Keratinocyte (primary cell): ENCODE data around the gene FBN2. TPM values are rescaled to one million over a fixed set of nuclear protein-coding genes. Genes with fewer than 3 reads are reported as not detected.
A peak's percentile ranks its signal among the peaks of the same experiment; 100 is the strongest.

Experiments
- DNase-seq: peaks from one replicate; pipeline ENCODE4 v3.0.0-alpha.2; 2011; ENCODE audit warnings: low read depth, missing footprints, low spot score
- FAIRE-seq: peaks from 2 replicates; lab custom pipeline; 2011; peaks lifted over from hg19 to GRCh38; lab: Jason Lieb, UNC
- H2AFZ ChIP-seq: 2 replicates; pipeline ENCODE4 v1.6.0; 2012; ENCODE audit warnings: low read length, control low read depth, inconsistent platforms; ENCODE audit not compliant: control insufficient read depth
- H3K27ac ChIP-seq: 2 replicates; pipeline ENCODE4 v1.5.1; 2011; ENCODE audit warnings: low read length; ENCODE audit not compliant: control insufficient read depth, insufficient read depth
- H3K27me3 ChIP-seq: 3 replicates; pipeline ENCODE4 v1.6.0; 2011; ENCODE audit warnings: low read length; ENCODE audit not compliant: control insufficient read depth, insufficient read depth; ENCODE audit errors: extremely low read depth
- H3K36me3 ChIP-seq, 2 experiments: 2 replicates in 1 of 2; 3 replicates in 1 of 2; pipeline ENCODE4 v1.5.1; 2011; ENCODE audit warnings: low read length in 2 of 2, mild to moderate bottlenecking in 1 of 2; ENCODE audit not compliant: control insufficient read depth in 2 of 2, insufficient read depth in 2 of 2; ENCODE audit errors: extremely low read depth in 1 of 2
- H3K4me1 ChIP-seq: 3 replicates; pipeline ENCODE4 v1.5.1; 2011; ENCODE audit warnings: low read length; ENCODE audit not compliant: control insufficient read depth, insufficient read depth; ENCODE audit errors: extremely low read depth
- H3K4me2 ChIP-seq: 3 replicates; pipeline ENCODE4 v1.6.0; 2011; ENCODE audit warnings: low read depth, low read length; ENCODE audit not compliant: control insufficient read depth, insufficient read depth; ENCODE audit errors: extremely low read depth
- H3K4me3 ChIP-seq, 3 experiments: fragments of 200-600 bp in 1 of 3; sonication (generic) in 1 of 3; 2 replicates in 2 of 3; 3 replicates in 1 of 3; pipeline ENCODE4 v1.5.1; 2011 to 2016; ENCODE audit warnings: low read length in 3 of 3, mild to moderate bottlenecking in 3 of 3, control low read depth in 2 of 3, inconsistent platforms in 1 of 3, low read depth in 1 of 3, mixed read lengths in 1 of 3, mixed run types in 1 of 3, moderate library complexity in 1 of 3; ENCODE audit not compliant: control insufficient read depth in 2 of 3, insufficient read depth in 2 of 3; ENCODE audit errors: extremely low read depth in 1 of 3
- H3K79me2 ChIP-seq: 2 replicates; pipeline ENCODE4 v1.6.0; 2012; ENCODE audit warnings: low read length; ENCODE audit not compliant: control insufficient read depth, insufficient read depth
- H3K9ac ChIP-seq: 3 replicates; pipeline ENCODE4 v1.6.0; 2011; ENCODE audit warnings: low read length; ENCODE audit not compliant: control insufficient read depth, insufficient read depth; ENCODE audit errors: extremely low read depth
- H3K9me1 ChIP-seq: 3 replicates; pipeline ENCODE4 v1.6.0; 2011; ENCODE audit warnings: low read length; ENCODE audit not compliant: control insufficient read depth, insufficient read depth; ENCODE audit errors: extremely low read depth
- H3K9me3 ChIP-seq: 2 replicates; pipeline ENCODE4 v1.5.1; 2012; ENCODE audit warnings: low read depth, low read length; ENCODE audit not compliant: control insufficient read depth
- H4K20me1 ChIP-seq: 3 replicates; pipeline ENCODE4 v1.6.0; 2011; ENCODE audit warnings: low read length; ENCODE audit not compliant: control insufficient read depth, insufficient read depth; ENCODE audit errors: extremely low read depth
- EZH2 ChIP-seq: IDR thresholded peaks from one replicate; pipeline ENCODE4 v1.6.1; 2012; ENCODE audit warnings: inconsistent platforms, mild to moderate bottlenecking, low read length, moderate library complexity
- dilution Hi-C: fragments of 300-500 bp; cut with MboI; formaldehyde crosslinking; loops from one replicate; pipeline ENCODE4 v1.7.0; 2020; ENCODE audit warnings: low sequenced_read_pairs; ENCODE audit not compliant: extremely low pct_ligation_motif_present
- polyA plus RNA-seq, 5 experiments: library from polyadenylated mRNA; depleted of rRNA in 3 of 5; stranded (reverse) in 3 of 5; stranded (forward) in 1 of 5; unstranded in 1 of 5; fragments of >200 nt; gene quantifications; 1 replicate in 1 of 5; 2 replicates in 3 of 5; 3 replicates in 1 of 5; pipeline versions ENCODE4 v1.2.1 to v1.2.3, GENCODE V29; 2011 to 2012; ENCODE audit warnings: missing spikeins in 2 of 5, low read depth in 1 of 5, low replicate concordance in 1 of 5
- TF ChIP-seq, protein P1 (sequence below), 3 experiments: IDR thresholded peaks in 1 of 3; conservative IDR thresholded peaks in 1 of 3; optimal IDR thresholded peaks in 1 of 3; 2 replicates in 2 of 3; 3 replicates in 1 of 3; pipeline versions ENCODE3 to v1.5.1; 2011; ENCODE audit warnings: low read length in 3 of 3, mild to moderate bottlenecking in 3 of 3, moderate library complexity in 2 of 3, control low read depth in 1 of 3, inconsistent platforms in 1 of 3; ENCODE audit not compliant: insufficient read depth in 2 of 3; ENCODE audit errors: extremely low read depth in 1 of 3

Gene FBN2
- polyA plus RNA-seq, 1 donor (not counting 4 experiments of a cell fraction or from before 2014, with no cell fraction given), result 30.1 TPM

DNA sequence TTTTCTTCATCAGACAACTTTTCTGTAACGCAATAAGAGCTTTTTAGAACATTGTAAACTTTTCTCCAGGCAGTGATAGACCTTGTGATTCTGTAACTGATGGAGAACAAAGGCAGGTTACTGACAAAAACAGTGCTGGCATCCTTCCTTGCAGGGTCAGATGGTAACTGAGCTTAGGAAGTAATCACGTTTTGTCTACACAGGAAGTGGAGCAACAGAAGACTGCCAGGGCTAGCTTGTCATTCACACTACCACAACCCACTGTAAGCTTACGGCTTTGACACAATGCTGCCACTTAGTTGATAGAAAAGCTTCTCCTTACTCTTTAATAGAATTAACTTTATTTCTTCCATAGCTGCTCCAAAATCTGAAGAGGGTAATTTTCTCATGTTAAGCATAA is 46.8 kb downstream of the FBN2 start:
- no peaks in the 10 kb centered on the region for H3K27me3 ChIP-seq
- H3K9me3 ChIP-seq, result no peaks in the 10 kb centered on the region
- no peaks in the 10 kb centered on the region for H3K36me3 ChIP-seq
- no peak overlapping the region for H3K4me3 ChIP-seq
- H3K79me2 ChIP-seq, result no peaks in the 10 kb centered on the region
- FAIRE-seq, result peak; percentile 39
- H3K27ac ChIP-seq, result no peak overlapping the region
- no peaks in the 10 kb centered on the region for H3K9me1 ChIP-seq
- DNase-seq, result no peak
- H3K4me2 ChIP-seq, result no peak overlapping the region
- dilution Hi-C loops, result no loop called here
- no peak overlapping the region for H2AFZ ChIP-seq
- H3K9ac ChIP-seq, result no peak overlapping the region
- no peaks in the 10 kb centered on the region for H3K4me1 ChIP-seq
- TF ChIP-seq, protein P1, sequence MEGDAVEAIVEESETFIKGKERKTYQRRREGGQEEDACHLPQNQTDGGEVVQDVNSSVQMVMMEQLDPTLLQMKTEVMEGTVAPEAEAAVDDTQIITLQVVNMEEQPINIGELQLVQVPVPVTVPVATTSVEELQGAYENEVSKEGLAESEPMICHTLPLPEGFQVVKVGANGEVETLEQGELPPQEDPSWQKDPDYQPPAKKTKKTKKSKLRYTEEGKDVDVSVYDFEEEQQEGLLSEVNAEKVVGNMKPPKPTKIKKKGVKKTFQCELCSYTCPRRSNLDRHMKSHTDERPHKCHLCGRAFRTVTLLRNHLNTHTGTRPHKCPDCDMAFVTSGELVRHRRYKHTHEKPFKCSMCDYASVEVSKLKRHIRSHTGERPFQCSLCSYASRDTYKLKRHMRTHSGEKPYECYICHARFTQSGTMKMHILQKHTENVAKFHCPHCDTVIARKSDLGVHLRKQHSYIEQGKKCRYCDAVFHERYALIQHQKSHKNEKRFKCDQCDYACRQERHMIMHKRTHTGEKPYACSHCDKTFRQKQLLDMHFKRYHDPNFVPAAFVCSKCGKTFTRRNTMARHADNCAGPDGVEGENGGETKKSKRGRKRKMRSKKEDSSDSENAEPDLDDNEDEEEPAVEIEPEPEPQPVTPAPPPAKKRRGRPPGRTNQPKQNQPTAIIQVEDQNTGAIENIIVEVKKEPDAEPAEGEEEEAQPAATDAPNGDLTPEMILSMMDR (optimal IDR thresholded peaks at IDR 0.05 in 1 of 3, IDR thresholded peaks at IDR 0.05 in 1 of 3, conservative IDR thresholded peaks at IDR 0.05 in 1 of 3; ENCODE audit: extremely low read depth in 1 of 3, insufficient read depth in 2 of 3, low read length in 3 of 3), result no peak
- TF ChIP-seq EZH2, result no peak
- no peaks in the 10 kb centered on the region for H4K20me1 ChIP-seq

- FAIRE-seq (no peak), DNase-seq (no peak)
- Histone ChIP-seq H3K4me2 (no peak overlapping the region), H3K79me2 (no peaks in the 10 kb centered on the region), H3K4me3 (no peak overlapping the region), H3K9me3 (no peaks in the 10 kb centered on the region), H4K20me1 (no peaks in the 10 kb centered on the region), H3K27me3 (no peaks in the 10 kb centered on the region), H3K27ac (no peak overlapping the region), H3K36me3 (no peaks in the 10 kb centered on the region), H2AFZ (no peak overlapping the region), H3K9me1 (no peaks in the 10 kb centered on the region), H3K4me1 (no peaks in the 10 kb centered on the region), H3K9ac (no peak overlapping the region)
- TF ChIP-seq, protein P1 (optimal IDR thresholded peaks at IDR 0.05 in 1 of 3, IDR thresholded peaks at IDR 0.05 in 1 of 3, conservative IDR thresholded peaks at IDR 0.05 in 1 of 3; ENCODE audit: extremely low read depth in 1 of 3, insufficient read depth in 2 of 3, low read length in 3 of 3), result no peak
- TF ChIP-seq EZH2, result no peak
- dilution Hi-C loops, result no loop called here
Observed at GRCh38 chr5:128490761-128491160, 47.3 kb downstream of the FBN2 start.
